ENCODE measurements around the gene FGR. TPM values are rescaled to one million over a fixed set of nuclear protein-coding genes. Genes with fewer than 3 reads are reported as not detected.
A peak's percentile ranks its signal among the peaks of the same experiment; 100 is the strongest.

The FGR gene
- total RNA-seq, 1 donor from 2014 or later, result 2.6 TPM

- Histone ChIP-seq H3K4me1 (ENCODE audit: control insufficient read depth in 3 of 3, insufficient read depth in 3 of 3, low read length in 3 of 3) (peaks cover 23 to 28% (median 23%) of the 10 kb centered on the region in 3 donors), H3K9ac (ENCODE audit: low read depth in 1 of 3, low read length in 3 of 3) (peak overlapping the region; percentile 12 to 74 (median 74)), H3K27me3 (ENCODE audit: control insufficient read depth in 3 of 3, insufficient read depth in 3 of 3, low read length in 3 of 3) (no peaks in the 10 kb centered on the region), H3K36me3 (ENCODE audit: control insufficient read depth in 3 of 3, insufficient read depth in 3 of 3, low read length in 3 of 3) (peaks cover 0 to 4% (median 0%) of the 10 kb centered on the region in 3 donors), H3K4me3 (ENCODE audit: low read length in 3 of 3) (peak overlapping the region; percentile 57 to 88 (median 79)), H3K27ac (ENCODE audit: low read depth, low read length) (no peak overlapping the region), H3K9me3 (ENCODE audit: control insufficient read depth in 3 of 3, low read length in 3 of 3) (no peaks in the 10 kb centered on the region)
These were observed 34.1 kb upstream of the FGR start for GRCh38 chr1:27668808-27669723.

GRCh38 chr1:27668121-27668807, 33.3 kb upstream of the FGR start:
- Histone ChIP-seq H3K27me3 (ENCODE audit: control insufficient read depth in 3 of 3, insufficient read depth in 3 of 3, low read length in 3 of 3) (no peaks in the 10 kb centered on the region), H3K27ac (ENCODE audit: low read depth, low read length) (no peak overlapping the region), H3K4me1 (ENCODE audit: control insufficient read depth in 3 of 3, insufficient read depth in 3 of 3, low read length in 3 of 3) (peaks cover 23 to 30% (median 23%) of the 10 kb centered on the region in 3 donors), H3K36me3 (ENCODE audit: control insufficient read depth in 3 of 3, insufficient read depth in 3 of 3, low read length in 3 of 3) (peaks cover 0 to 4% (median 0%) of the 10 kb centered on the region in 3 donors), H3K9me3 (ENCODE audit: control insufficient read depth in 3 of 3, low read length in 3 of 3) (no peaks in the 10 kb centered on the region), H3K4me3 (ENCODE audit: low read length in 3 of 3) (no peak overlapping the region), H3K9ac (ENCODE audit: low read depth in 1 of 3, low read length in 3 of 3) (no peak overlapping the region)

DNA sequence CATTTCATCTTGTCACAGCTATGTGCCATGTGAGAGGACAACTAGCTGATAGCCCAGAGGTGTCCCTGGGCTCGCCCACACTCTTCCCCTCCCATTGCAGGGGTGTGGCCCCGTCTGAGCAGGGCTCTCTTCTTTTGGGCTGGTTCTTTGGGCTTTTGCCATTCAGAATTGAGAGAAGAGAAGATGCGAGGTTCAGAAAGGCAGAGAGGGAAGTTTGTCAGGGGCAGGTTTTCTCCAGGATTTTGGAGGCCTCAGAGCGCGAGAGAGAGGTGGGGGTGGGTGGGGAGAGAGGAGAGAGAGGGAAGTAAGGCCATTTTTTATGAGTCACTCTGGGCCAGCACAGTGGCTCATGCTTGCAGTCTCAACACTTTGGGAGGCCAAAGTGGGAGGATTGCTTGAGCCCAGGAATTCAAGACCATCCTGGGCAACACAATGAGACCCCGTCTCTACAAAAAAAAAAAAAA, 31.8 kb upstream of the FGR start:
- Histone ChIP-seq H3K4me3 (ENCODE audit: low read length in 3 of 3) (no peak overlapping the region), H3K4me1 (ENCODE audit: control insufficient read depth in 3 of 3, insufficient read depth in 3 of 3, low read length in 3 of 3) (peaks cover 20 to 29% (median 20%) of the 10 kb centered on the region in 3 donors), H3K36me3 (ENCODE audit: control insufficient read depth in 3 of 3, insufficient read depth in 3 of 3, low read length in 3 of 3) (peaks cover 0 to 4% (median 0%) of the 10 kb centered on the region in 3 donors), H3K27me3 (ENCODE audit: control insufficient read depth in 3 of 3, insufficient read depth in 3 of 3, low read length in 3 of 3) (no peaks in the 10 kb centered on the region), H3K9me3 (ENCODE audit: control insufficient read depth in 3 of 3, low read length in 3 of 3) (no peaks in the 10 kb centered on the region), H3K9ac (ENCODE audit: low read depth in 1 of 3, low read length in 3 of 3) (no peak overlapping the region), H3K27ac (ENCODE audit: low read depth, low read length) (no peak overlapping the region)

- no peaks in the 10 kb centered on the region for H3K9me3 ChIP-seq (ENCODE audit: control insufficient read depth in 3 of 3, low read length in 3 of 3)
- H3K27me3 ChIP-seq (ENCODE audit: control insufficient read depth in 3 of 3, insufficient read depth in 3 of 3, low read length in 3 of 3), result no peaks in the 10 kb centered on the region
- H3K4me3 ChIP-seq (ENCODE audit: low read length in 3 of 3), result no peak overlapping the region
- no peak overlapping the region for H3K27ac ChIP-seq (ENCODE audit: low read depth, low read length)
- peaks cover 0 to 4% (median 0%) of the 10 kb centered on the region in 3 donors for H3K36me3 ChIP-seq (ENCODE audit: control insufficient read depth in 3 of 3, insufficient read depth in 3 of 3, low read length in 3 of 3)
- H3K9ac ChIP-seq (ENCODE audit: low read depth in 1 of 3, low read length in 3 of 3), result no peak overlapping the region
- peaks cover 16 to 25% (median 16%) of the 10 kb centered on the region in 3 donors for H3K4me1 ChIP-seq (ENCODE audit: control insufficient read depth in 3 of 3, insufficient read depth in 3 of 3, low read length in 3 of 3)
These were observed 31.3 kb upstream of the FGR start for GRCh38 chr1:27666294-27666693.

GRCh38 chr1:27665016-27665651, 30.1 kb upstream of the FGR start:
- H3K4me1 ChIP-seq (ENCODE audit: control insufficient read depth in 3 of 3, insufficient read depth in 3 of 3, low read length in 3 of 3), result peaks cover 16 to 28% (median 20%) of the 10 kb centered on the region in 3 donors

GRCh38 chr1:27664291-27664690, 29.3 kb upstream of the FGR start:
- Histone ChIP-seq H3K4me3 (ENCODE audit: low read length in 3 of 3) (no peak overlapping the region), H3K27ac (ENCODE audit: low read depth, low read length) (no peak overlapping the region), H3K9me3 (ENCODE audit: control insufficient read depth in 3 of 3, low read length in 3 of 3) (no peaks in the 10 kb centered on the region), H3K36me3 (ENCODE audit: control insufficient read depth in 3 of 3, insufficient read depth in 3 of 3, low read length in 3 of 3) (peaks cover 0 to 4% (median 0%) of the 10 kb centered on the region in 3 donors), H3K4me1 (ENCODE audit: control insufficient read depth in 3 of 3, insufficient read depth in 3 of 3, low read length in 3 of 3) (peaks cover 18 to 21% (median 21%) of the 10 kb centered on the region in 3 donors), H3K9ac (ENCODE audit: low read depth in 1 of 3, low read length in 3 of 3) (no peak overlapping the region), H3K27me3 (ENCODE audit: control insufficient read depth in 3 of 3, insufficient read depth in 3 of 3, low read length in 3 of 3) (no peaks in the 10 kb centered on the region)

More at GRCh38 chr1:27665016-27665651, 30.1 kb upstream of the FGR start:
- Histone ChIP-seq H3K4me3 (ENCODE audit: low read length in 3 of 3) (no peak overlapping the region), H3K9me3 (ENCODE audit: control insufficient read depth in 3 of 3, low read length in 3 of 3) (no peaks in the 10 kb centered on the region), H3K27me3 (ENCODE audit: control insufficient read depth in 3 of 3, insufficient read depth in 3 of 3, low read length in 3 of 3) (no peaks in the 10 kb centered on the region), H3K27ac (ENCODE audit: low read depth, low read length) (no peak overlapping the region), H3K36me3 (ENCODE audit: control insufficient read depth in 3 of 3, insufficient read depth in 3 of 3, low read length in 3 of 3) (peaks cover 0 to 4% (median 0%) of the 10 kb centered on the region in 3 donors), H3K9ac (ENCODE audit: low read depth in 1 of 3, low read length in 3 of 3) (no peak overlapping the region)

GRCh38 chr1:27662707-27663393, 27.9 kb upstream of the FGR start:
- Histone ChIP-seq H3K27me3 (ENCODE audit: control insufficient read depth in 3 of 3, insufficient read depth in 3 of 3, low read length in 3 of 3) (no peaks in the 10 kb centered on the region), H3K4me3 (ENCODE audit: low read length in 3 of 3) (no peak overlapping the region), H3K9me3 (ENCODE audit: control insufficient read depth in 3 of 3, low read length in 3 of 3) (no peaks in the 10 kb centered on the region), H3K27ac (ENCODE audit: low read depth, low read length) (peak overlapping the region; percentile 57), H3K9ac (ENCODE audit: low read depth in 1 of 3, low read length in 3 of 3) (peak overlapping the region in 1 of 3 donors; percentile 64), H3K36me3 (ENCODE audit: control insufficient read depth in 3 of 3, insufficient read depth in 3 of 3, low read length in 3 of 3) (peaks cover 0 to 4% (median 0%) of the 10 kb centered on the region in 3 donors), H3K4me1 (ENCODE audit: control insufficient read depth in 3 of 3, insufficient read depth in 3 of 3, low read length in 3 of 3) (peaks cover 21 to 23% (median 21%) of the 10 kb centered on the region in 3 donors)

GRCh38 chr1:27662261-27662660, 27.3 kb upstream of the FGR start:
- Histone ChIP-seq H3K36me3 (ENCODE audit: control insufficient read depth in 3 of 3, insufficient read depth in 3 of 3, low read length in 3 of 3) (peaks cover 0 to 4% (median 0%) of the 10 kb centered on the region in 3 donors), H3K4me3 (ENCODE audit: low read length in 3 of 3) (no peak overlapping the region), H3K4me1 (ENCODE audit: control insufficient read depth in 3 of 3, insufficient read depth in 3 of 3, low read length in 3 of 3) (peaks cover 21 to 23% (median 21%) of the 10 kb centered on the region in 3 donors), H3K9ac (ENCODE audit: low read depth in 1 of 3, low read length in 3 of 3) (no peak overlapping the region), H3K9me3 (ENCODE audit: control insufficient read depth in 3 of 3, low read length in 3 of 3) (no peaks in the 10 kb centered on the region), H3K27me3 (ENCODE audit: control insufficient read depth in 3 of 3, insufficient read depth in 3 of 3, low read length in 3 of 3) (no peaks in the 10 kb centered on the region), H3K27ac (ENCODE audit: low read depth, low read length) (peak overlapping the region; percentile 57)

- peaks cover 21 to 23% (median 22%) of the 10 kb centered on the region in 3 donors for H3K4me1 ChIP-seq (ENCODE audit: control insufficient read depth in 3 of 3, insufficient read depth in 3 of 3, low read length in 3 of 3)
- H3K27me3 ChIP-seq (ENCODE audit: control insufficient read depth in 3 of 3, insufficient read depth in 3 of 3, low read length in 3 of 3), result no peaks in the 10 kb centered on the region
- H3K9ac ChIP-seq (ENCODE audit: low read depth in 1 of 3, low read length in 3 of 3), result no peak overlapping the region
- no peak overlapping the region for H3K27ac ChIP-seq (ENCODE audit: low read depth, low read length)
- H3K36me3 ChIP-seq (ENCODE audit: control insufficient read depth in 3 of 3, insufficient read depth in 3 of 3, low read length in 3 of 3), result peaks cover 0 to 4% (median 0%) of the 10 kb centered on the region in 3 donors
- H3K9me3 ChIP-seq (ENCODE audit: control insufficient read depth in 3 of 3, low read length in 3 of 3), result no peaks in the 10 kb centered on the region
- H3K4me3 ChIP-seq (ENCODE audit: low read length in 3 of 3), result no peak overlapping the region
These were observed 26.6 kb upstream of the FGR start for GRCh38 chr1:27661412-27662075.
